ENCODE data around the gene CORO2B. TPM values are rescaled to one million over a fixed set of nuclear protein-coding genes. Genes with fewer than 3 reads are reported as not detected.
"Not testable (repeated sequence)": the region's sequence is repeated elsewhere in the genome, so short reads cannot be mapped to it uniquely, and the experiment has no call there.

CORO2B gene
- total RNA-seq, 1 experiment from 2014 or later: 15.9 TPM

DNA sequence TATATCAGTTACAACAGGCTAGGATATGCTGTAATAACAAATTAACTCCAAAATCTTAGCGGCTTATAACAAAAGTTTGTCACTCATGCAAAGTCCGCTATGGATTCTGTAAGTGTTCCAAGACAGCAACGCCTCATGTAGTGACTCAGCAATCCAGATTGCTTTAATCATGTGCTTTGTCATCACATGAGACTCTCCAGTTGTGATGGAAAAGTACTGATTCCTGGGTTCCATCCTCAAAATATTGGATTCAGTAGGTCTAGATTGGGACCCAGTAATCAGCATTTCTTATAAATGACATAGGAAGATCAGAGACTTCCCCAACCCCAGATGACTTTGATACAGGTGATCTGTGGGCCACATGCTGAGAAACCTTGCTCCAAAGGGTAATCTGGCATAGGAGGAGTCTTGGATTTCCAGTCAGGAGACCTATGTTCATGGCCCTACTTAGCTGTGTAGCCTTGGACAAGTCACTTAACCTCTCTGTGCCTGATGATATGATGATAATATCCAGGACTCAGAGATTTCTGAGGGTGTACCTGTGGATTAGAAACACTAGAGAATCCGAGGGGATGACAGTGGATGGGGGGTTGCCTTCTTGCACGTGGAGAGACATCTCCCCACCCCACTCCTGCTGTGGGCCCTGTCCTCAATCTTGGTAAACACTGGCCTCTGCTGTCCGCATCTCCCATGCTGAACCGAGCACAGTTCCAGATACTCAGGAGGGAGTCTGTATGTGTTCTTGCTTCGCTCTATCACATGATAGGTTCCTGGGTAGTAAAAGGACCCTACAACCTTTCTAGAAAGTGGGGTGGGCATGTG lies 65.5 kb downstream of the CORO2B start:
- peak; percentile 48 for DNase-seq (ENCODE audit: low read depth)

DNA sequence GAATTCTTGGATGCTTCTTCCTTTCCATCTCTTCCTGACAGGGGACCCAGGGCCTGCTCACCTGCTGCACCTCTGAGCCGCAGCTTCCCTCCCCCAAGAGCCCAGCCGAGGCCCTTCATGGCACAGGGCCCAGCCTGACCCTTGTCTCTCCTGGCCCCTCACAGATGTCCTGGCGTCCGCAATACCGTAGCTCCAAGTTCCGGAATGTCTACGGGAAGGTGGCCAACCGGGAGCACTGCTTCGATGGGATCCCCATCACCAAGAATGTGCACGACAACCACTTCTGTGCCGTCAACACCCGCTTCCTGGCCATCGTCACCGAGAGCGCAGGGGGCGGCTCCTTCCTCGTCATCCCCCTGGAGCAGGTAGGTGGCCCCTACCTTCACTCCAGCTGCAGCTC lies 66.2 kb downstream of the CORO2B start:
- DNase-seq (ENCODE audit: low read depth): no peak

DNA sequence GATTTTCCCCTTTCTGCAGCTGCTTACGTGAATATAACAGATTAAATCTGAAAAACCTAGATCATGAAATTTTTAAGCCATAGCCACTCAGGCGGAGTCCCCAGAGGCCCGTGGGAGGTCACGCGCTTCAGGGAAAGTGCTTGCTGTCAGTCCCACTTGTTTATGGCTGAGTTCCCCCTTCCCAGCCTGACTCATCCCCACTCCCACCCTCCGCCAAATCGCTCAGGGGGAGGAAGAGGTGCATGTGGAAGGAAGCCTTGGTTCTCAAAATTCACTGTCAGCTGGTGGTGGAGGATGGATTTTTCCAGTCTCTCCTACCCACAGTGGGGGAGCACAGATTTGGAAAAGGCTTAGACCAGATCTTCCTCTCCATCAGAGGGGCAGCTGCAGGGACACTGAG lies 67.4 kb downstream of the CORO2B start:
- no peak for DNase-seq (ENCODE audit: low read depth)

DNA sequence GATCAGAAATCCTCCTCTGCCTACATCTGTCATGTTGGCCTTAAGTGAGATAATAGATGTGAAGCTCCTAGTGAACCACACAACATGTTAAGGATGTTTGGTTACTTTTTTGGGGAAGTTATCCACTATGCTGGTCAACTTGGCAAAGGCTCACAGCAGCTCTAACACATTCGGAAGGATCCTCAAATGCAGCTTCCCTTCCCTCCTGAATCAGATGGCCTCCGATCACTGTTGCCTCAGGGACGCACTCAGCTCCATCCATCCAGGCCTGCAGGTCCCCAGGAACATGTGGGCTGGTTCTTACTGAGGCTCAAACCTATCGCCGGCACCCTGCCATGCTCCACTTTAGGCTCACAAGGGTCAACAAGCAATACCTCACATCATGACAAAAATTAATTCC lies 67.9 kb downstream of the CORO2B start:
- no peak for DNase-seq (ENCODE audit: low read depth)

DNA sequence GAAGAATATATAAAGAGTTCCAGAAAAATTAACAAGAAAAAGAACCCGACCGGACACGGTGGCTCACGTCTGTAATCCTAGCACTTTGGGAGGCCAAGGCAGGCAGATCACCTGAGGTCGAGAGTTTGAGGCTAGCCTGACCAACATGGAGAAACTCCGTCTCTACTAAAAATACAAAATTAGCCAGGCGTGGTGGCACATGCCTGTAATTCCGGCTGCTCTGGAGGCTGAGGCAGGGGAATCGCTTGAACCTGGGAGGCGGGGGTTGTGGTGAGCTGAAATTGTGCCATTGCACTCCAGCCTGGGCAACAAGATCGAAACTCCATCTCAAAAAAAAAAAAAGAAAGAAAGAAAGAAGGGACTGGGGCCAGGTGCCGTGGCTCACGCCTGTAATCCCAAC lies 68.6 kb downstream of the CORO2B start:
- DNase-seq (ENCODE audit: low read depth): not testable (repeated sequence)

DNA sequence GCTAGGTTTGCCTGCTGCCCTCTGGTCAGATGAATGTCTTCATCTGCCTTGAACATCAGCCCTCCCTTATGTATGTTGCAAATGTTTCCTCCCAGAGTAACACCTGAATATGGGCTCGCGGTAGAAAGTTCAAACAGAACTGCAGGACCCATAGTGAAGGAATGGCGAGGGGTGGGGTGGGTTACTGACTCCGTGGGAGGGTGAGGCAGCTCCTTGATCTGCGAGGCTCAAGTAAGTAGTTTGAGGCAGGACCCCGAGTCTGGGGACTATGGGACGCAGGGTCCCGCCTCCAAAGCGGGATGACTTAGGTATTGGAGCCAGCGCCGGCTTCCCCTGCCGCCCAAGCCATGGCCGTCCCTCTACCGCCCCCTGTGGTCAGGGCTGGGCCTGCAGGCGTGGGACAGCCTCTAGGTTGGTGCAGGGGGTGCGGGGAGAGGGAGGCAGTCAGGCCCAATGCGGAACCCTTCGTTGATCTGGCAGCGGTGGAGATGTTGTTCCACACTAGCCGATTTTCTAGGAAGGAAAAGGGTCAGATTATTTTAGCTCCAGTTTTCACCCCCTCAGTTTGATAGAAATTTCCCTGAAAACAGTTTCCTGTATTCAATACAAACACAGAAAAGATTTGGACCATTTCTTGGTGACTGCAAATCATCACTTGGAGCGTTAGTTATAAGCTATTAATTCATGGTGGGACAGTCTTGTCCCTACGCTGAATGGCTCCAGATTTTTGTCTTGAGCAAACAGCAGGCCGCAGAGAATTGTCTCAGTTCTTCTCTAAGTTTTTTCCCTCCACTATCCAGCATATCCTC lies 72.3 kb downstream of the CORO2B start:
- peak; percentile 36 for DNase-seq (ENCODE audit: low read depth)

DNA sequence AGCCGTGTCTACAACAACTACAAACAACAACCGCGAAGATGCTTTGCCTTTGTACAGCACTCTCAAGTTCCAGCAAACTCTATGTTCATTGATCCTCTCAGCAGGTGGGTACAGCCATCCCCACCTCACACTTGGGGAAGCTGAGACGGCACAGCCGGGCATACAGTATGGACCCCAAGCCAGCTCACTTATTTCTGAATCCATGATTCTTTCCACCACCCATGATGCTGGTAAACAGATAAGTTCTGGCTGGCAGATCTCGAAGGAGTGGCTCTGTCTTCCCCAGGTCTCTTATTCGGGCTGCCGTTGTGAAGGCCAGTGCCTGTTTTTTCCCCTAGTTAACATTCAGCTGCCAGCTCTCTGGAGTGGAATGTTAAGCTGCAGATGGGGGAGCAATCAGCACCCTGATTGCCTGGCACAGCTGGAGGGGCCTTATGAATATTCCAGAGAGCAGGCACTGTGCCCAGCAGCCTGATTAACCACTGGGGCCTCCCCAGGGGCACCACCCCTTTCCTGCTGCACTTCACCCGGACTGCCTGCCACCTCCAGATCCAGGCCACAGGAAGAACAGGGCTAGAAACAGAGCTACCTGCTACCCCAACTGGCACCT lies 73.2 kb downstream of the CORO2B start:
- no peak for DNase-seq (ENCODE audit: low read depth)

DNA sequence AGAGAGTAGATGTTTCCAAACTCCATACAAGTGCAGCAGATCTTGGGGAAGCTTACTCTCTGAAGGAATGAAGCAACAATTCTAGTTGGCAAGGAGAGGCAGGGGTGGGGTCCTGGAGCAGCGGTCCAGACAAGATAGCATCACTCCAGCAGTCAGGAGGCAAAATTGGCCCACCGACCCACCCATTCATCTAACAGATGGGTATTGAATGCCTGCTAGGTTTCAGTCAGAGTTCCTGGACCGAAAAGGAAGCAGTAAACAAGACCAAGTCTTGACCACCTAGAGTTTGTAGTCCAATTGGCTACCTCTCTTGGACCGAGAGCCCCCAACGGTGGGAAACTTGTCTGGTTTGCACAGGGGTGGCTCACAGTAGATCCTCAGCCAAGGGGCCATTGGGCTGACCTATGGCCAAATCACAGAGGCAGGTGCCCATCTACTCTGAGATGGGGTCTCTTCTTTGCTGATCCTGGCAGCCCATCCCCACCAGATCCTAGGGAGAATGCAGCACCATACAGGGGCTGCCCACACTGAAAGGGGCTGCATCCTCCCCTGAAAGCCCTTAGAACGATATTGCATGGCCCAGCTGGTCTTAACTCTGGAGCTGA lies 74.3 kb downstream of the CORO2B start:
- DNase-seq (ENCODE audit: low read depth): no peak

DNA sequence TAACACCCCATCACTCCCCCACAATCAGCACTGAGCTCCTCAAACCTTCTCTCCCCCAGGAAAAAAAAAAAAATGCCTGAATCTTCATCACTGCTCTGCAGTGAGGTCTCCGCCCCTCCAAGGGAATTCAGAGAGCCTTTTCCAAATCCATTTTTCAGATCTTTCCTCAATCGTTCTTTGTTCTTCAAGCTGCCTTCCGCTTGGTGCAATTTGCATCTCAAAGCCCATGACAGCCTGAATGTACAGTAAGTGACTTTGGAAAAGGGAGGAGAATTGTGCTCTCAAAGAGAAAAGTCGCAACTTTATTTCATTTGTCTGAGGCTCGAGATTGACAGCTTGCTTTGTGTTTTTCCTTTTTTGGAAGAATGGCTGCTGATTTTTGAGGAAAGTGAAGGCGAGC lies 75.0 kb downstream of the CORO2B start:
- no peak for DNase-seq (ENCODE audit: low read depth)

DNA sequence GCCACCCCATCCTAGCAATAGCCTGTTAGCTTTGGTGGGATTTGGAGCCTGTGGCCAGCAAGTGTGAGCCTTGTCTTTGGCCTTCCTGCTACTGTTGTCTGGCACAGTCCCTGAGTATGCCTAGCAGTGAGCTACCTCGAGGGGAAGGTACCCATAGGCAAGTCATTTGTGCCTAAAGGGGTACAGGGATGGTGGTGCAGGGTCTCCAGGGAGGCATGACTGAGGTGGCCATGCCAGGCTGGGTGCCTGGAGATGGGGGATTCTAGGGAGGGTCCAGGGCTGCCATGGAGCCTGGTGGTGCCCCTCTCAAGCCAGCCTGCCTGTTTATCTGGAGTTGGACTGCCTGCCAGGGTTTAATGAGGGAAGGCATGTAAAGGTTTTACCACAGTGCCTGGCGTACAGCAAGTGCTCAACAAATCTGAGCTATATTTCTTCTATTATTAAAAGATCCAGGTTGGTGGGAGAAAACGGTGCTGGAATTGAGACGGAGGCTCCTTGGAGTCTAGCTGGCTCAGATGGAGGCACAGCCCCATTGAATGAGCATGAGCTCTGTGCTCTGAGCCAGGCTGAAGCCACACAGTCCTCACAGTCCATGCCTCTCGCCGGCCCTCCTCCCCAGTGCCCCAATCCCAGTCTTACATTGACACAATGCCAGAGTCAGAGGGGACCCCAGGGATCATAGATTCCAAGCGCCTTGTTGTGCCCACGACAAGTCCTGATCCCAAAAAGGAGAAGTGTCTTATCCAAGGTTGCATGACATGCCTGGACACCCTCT lies 76.2 kb downstream of the CORO2B start:
- DNase-seq (ENCODE audit: low read depth): no peak

DNA sequence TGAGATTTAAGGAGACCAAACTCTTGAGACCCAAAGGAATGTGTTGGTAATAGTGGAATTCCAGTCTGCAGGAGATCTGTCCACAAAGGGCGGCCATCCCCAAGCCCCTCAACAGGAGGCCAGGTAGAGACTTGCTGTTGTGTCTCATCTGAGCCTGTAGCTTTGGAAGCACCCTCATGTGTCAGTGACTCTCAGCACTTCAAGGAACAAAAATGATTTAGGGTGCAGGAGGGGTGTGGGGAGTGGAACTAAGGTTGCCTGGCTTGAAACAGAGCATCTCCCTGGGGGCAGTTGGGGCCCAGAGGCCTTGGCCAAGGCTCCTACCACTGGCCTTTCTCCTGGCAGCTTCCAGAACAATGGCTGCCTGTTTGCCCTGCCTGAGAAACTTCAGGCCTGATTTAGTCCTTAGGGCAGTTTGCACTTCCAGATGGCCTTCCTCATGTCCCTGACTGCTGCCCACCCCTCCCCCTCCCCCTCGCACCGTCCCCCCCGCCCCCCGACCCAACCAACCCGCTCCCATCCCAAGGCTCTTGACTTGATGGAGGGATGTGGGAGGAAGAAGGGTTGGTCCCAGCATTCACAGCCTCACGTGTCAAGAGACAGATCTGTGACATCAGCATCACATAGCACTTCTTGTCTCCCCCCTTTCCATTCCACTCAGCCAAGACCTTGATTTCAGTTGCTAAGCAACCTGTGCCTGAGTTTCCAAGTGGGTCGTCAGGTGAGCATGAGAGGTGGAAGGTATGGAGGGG lies 77.1 kb downstream of the CORO2B start:
- no peak for DNase-seq (ENCODE audit: low read depth)

DNA sequence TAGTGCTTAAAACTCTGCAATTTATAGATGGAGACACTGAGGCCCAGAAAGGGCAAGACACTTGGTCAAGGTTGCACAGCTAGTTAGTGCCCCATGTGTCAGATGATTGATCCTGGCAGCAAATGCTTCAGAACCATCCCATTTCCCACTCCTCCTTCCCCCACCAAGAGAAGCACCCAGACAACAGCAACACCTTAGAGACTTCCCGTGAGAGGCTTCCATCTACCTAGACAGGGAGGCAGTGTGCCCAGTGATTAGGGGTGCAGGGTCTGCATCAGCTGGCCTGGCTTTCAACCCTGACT lies 77.6 kb downstream of the CORO2B start:
- no peak for DNase-seq (ENCODE audit: low read depth)

DNA sequence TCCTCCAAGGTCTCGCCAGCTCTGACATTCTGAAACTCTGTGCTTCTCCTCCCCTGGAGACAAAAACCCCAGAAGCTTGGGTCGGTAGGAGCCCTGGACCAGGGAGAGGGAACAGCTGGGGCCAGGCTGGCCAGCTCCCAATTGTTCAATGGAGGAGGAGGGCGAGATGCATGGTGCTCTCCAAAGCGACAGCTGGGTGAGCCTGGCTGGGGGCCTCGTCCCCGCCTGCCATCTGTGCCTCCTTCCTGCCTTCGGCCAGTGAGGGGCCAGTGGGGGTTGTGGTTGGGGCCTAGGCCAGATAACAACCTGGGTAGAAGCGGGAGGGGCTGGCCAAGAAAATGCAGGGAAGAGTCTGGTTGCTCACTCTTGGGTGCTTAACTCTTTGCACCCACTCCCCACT lies 79.4 kb downstream of the CORO2B start:
- DNase-seq (ENCODE audit: low read depth): no peak

DNA sequence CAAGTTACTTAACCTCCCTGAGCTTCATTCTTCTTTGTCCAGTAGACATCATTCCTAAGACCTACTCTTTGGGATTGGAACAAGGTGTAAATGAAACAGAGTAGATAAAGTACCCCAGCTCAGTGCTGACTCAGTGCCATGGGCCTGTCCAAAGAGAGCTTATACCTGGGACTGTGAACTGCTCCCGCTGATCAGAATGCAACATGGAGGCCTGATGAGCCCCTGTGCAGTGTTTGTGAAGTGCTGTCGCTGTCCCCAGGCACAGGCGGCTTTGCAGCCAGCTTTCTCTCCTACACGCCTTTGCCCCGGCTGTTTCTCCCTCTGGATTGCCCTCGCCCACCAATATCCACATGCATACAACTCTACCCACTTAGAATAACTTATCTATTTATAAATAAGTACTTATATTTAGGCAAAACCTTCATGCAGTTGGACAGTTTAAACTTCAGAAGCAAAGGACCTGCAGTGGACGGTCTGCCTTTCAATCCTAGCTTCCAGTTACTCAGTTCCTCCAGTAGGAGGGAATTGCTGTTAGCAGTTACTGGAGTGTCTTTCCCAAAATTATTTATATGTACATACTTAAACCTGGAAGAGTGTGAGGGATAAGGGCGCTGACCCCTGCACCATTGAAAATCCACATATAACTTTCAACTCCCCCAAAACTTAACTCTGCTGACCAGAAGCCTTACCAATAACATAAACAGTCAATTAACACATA lies 80.0 kb downstream of the CORO2B start:
- no peak for DNase-seq (ENCODE audit: low read depth)

DNA sequence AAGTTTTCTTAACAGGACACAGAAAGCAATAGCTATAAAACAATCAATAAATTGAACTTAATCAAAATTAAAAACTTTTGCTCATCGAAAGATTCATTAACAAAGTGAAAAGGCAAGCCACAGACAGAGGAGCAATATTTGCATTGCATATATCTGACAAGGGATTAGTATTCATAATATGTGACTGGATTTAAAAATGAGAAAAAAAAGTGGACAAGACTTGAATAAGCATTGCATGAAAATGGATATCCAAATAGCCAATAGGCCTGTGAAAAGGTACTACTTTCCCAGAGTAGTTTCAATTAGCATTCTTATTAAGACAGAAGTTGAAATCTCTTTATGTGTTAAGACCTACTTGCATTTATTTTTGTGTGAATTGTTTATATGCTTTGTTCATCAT lies 84.7 kb downstream of the CORO2B start:
- DNase-seq (ENCODE audit: low read depth): no peak

DNA sequence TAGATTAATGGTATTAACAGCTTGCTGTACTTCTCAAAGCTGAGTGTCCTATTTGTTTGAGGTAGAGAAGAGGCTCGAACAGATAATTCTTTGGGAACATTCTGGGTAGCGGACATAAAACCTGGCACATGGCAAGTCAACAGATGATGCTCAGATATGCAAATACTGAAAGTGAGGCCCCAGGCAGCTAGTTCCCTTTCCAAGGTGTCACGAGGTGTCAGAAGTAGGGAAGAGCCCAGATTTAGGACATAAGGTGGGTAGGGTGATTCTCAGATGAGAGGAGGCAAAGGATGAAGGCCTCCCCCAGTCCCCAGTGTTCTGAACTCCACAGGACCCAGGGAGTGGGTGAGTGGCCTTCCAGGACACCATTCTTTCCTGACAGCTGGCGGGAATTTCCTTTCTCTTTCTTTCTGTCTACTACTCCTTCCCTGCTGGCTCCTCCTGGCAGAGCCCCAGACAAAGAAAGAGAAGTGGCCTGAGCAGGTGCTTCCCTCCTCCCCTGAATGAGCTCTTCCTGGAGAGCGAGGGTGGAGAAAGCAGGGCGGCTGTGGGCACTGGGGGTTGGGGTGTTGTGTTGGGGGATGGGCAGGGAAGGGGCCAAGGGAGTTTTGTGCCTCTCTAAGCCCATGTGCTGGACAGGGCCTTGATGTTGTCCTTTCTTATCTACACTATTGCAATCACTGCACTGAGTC lies 87.5 kb downstream of the CORO2B start:
- no peak for DNase-seq (ENCODE audit: low read depth)

DNA sequence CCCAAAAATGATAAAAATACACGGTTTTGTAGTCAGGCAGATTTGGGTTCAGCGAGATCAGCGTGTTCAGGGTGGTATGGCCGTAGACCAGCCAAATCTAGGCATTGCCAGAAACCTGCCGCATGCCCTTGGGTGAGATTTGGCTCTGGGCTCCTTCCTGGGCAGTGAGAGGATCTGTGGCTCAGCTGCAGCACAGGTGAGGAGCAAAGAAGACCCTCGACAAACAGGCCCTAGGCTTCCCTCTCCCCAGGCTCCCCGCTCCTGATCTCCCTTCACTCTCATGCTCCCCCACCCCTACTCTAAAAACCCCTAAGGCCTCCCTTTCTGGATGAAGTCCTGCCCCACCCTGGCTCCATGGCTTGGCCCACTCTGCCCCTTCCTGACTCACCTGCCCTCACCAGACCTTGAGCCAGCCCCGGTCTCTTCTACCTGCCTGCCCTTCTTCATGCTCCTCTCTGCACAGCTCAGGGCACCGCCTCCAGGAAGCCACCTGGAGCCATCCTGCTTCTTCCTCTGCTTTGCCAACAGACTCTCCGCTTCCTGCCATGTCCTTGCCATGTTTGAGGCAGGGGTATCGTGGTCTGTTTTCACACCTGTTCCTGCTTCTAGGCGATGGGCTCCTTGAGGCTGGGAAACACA lies 88.1 kb downstream of the CORO2B start:
- DNase-seq (ENCODE audit: low read depth): no peak

DNA sequence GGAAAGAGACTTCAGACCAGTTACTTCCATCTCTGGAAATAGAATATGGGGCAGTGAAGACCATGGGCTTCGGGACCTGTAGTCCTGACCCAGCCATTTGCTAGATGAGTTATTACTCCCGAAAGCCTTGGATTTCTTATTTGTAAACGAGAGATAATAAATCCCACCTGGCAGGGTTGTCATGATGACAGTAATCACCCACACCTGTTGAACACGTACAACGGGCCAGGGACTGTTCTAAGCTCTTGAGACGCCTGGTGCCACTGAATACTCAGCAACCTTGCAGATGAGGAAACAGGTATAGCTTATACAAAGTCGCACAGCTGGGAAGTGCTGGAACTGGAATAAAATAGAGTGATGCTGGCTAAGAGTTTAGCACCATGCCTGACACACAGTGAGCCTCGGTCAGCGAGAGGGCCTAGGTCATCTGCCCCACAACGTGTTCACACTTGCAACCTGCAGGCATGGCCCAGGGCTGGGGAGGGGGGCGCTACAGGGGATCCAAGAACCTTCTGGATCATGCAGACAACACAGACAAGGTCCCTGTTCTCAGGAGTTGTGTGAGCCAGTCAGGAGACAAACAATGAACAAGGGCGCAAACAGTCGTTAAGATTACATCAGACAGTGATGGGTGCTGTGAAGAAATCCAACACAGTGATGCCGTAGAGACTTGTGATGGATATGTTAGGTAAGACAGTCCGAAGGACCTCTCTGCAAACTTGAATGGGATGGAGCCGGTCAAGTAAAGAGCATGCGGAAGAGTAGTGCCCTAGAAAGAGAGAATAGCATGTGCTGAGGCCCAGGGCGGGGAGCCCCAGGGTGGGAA lies 89.2 kb downstream of the CORO2B start:
- no peak for DNase-seq (ENCODE audit: low read depth)

Measured in HT1080 (cell line).